DOHH2 (cell line): Measurements from ENCODE around the gene KRT17.

Experiments used
- H3F3A ChIP-seq: fragments of 200-600 bp; sonication (generic), shearing (Covaris generic); 2 replicates; pipeline ENCODE4 v1.6.0; 2016; ENCODE audit warnings: antibody characterized with exemption, mild to moderate bottlenecking; ENCODE audit not compliant: control insufficient read depth, insufficient read depth
- H3K27ac ChIP-seq: fragments of 200-600 bp; sonication (generic); 2 replicates; pipeline ENCODE4 v1.5.1; 2014; ENCODE audit warnings: low read depth, mild to moderate bottlenecking, low read length, moderate library complexity
- H3K27me3 ChIP-seq: fragments of 200-600 bp; sonication (generic); 2 replicates; pipeline ENCODE4 v1.6.1; 2014; ENCODE audit warnings: mild to moderate bottlenecking, low read length, mixed read lengths; ENCODE audit not compliant: control insufficient read depth
- H3K36me3 ChIP-seq: fragments of 200-600 bp; sonication (generic); 2 replicates; pipeline ENCODE4 v1.6.1; 2014; ENCODE audit warnings: mild to moderate bottlenecking, low read length, moderate library complexity, mixed read lengths; ENCODE audit not compliant: control insufficient read depth
- H3K4me1 ChIP-seq: fragments of 200-600 bp; sonication (generic); 2 replicates; pipeline ENCODE4 v1.6.1; 2014; ENCODE audit warnings: mild to moderate bottlenecking, low read length, mixed read lengths; ENCODE audit not compliant: control insufficient read depth
- H3K4me2 ChIP-seq: fragments of 200-600 bp; sonication (generic); 2 replicates; pipeline ENCODE4 v1.6.0; 2014; ENCODE audit warnings: mild to moderate bottlenecking, low read length, moderate library complexity
- H3K4me3 ChIP-seq: fragments of 200-600 bp; sonication (generic); 2 replicates; pipeline ENCODE4 v1.5.1; 2014; ENCODE audit warnings: mild to moderate bottlenecking, low read length, mixed read lengths
- H3K79me2 ChIP-seq: fragments of 200-600 bp; sonication (generic); 2 replicates; pipeline ENCODE4 v1.6.1; 2014; ENCODE audit warnings: mild to moderate bottlenecking, low read length, mixed read lengths; ENCODE audit not compliant: control insufficient read depth
- H3K9me2 ChIP-seq: fragments of 200-600 bp; sonication (generic); replicated peaks from 2 replicates; pipeline ENCODE4 v1.6.1; 2014; ENCODE audit warnings: mild to moderate bottlenecking, low read length, mixed read lengths; ENCODE audit not compliant: control insufficient read depth
- H3K9me3 ChIP-seq: fragments of 200-600 bp; sonication (generic); 2 replicates; pipeline ENCODE4 v1.6.1; 2014; ENCODE audit warnings: antibody characterized with exemption, low read length, mixed read lengths; ENCODE audit not compliant: control insufficient read depth, insufficient read depth
- H4K20me1 ChIP-seq: fragments of 200-600 bp; sonication (generic); 2 replicates; pipeline ENCODE4 v1.6.0; 2014; ENCODE audit warnings: low read depth, mild to moderate bottlenecking, antibody characterized with exemption, low read length, moderate library complexity; ENCODE audit not compliant: control insufficient read depth, insufficient read depth
- EZH2phosphoT487 ChIP-seq: fragments of 200-600 bp; sonication (generic); IDR thresholded peaks from 2 replicates; pipeline ENCODE4 v1.6.1; 2017; ENCODE audit warnings: borderline replicate concordance, mild to moderate bottlenecking, antibody characterized with exemption, low read length, moderate library complexity, mixed read lengths
- TF ChIP-seq, protein P1 (sequence below): fragments of 200-600 bp; sonication (generic); IDR thresholded peaks from one replicate; pipeline ENCODE4 v1.5.1; 2014; ENCODE audit warnings: antibody characterized with exemption, mild to moderate bottlenecking, low read depth, low read length; ENCODE audit not compliant: poor library complexity, severe bottlenecking

Gene KRT17

DNA sequence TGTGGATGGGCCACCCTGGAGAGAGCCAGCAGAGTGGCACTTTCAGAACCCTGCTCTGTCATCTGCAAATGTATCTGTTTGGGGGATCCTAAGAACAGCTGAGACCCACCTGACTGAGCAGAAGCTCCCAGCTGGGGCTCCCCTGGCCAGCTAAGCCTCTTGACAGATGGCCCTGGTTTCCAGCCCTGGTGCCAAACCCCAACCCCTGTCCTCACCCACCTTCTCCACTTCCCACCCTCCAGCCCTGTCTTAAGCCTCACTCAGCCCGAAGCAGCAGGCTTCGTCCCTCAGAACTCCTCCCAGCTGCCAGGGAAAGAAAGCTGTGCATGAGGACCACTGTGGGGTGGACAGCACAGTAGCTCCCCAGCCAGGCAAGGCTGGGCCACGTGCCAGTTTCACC lies 49.0 kb downstream of the KRT17 start:
- Histone ChIP-seq H3K27ac (no peak overlapping the region), H3K27me3 (no peaks in the 10 kb centered on the region; the same call in 1 of the 2 replicates)
- no peak for TF ChIP-seq EZH2phosphoT487
- TF ChIP-seq, protein P1, sequence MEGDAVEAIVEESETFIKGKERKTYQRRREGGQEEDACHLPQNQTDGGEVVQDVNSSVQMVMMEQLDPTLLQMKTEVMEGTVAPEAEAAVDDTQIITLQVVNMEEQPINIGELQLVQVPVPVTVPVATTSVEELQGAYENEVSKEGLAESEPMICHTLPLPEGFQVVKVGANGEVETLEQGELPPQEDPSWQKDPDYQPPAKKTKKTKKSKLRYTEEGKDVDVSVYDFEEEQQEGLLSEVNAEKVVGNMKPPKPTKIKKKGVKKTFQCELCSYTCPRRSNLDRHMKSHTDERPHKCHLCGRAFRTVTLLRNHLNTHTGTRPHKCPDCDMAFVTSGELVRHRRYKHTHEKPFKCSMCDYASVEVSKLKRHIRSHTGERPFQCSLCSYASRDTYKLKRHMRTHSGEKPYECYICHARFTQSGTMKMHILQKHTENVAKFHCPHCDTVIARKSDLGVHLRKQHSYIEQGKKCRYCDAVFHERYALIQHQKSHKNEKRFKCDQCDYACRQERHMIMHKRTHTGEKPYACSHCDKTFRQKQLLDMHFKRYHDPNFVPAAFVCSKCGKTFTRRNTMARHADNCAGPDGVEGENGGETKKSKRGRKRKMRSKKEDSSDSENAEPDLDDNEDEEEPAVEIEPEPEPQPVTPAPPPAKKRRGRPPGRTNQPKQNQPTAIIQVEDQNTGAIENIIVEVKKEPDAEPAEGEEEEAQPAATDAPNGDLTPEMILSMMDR = no peak

DNA sequence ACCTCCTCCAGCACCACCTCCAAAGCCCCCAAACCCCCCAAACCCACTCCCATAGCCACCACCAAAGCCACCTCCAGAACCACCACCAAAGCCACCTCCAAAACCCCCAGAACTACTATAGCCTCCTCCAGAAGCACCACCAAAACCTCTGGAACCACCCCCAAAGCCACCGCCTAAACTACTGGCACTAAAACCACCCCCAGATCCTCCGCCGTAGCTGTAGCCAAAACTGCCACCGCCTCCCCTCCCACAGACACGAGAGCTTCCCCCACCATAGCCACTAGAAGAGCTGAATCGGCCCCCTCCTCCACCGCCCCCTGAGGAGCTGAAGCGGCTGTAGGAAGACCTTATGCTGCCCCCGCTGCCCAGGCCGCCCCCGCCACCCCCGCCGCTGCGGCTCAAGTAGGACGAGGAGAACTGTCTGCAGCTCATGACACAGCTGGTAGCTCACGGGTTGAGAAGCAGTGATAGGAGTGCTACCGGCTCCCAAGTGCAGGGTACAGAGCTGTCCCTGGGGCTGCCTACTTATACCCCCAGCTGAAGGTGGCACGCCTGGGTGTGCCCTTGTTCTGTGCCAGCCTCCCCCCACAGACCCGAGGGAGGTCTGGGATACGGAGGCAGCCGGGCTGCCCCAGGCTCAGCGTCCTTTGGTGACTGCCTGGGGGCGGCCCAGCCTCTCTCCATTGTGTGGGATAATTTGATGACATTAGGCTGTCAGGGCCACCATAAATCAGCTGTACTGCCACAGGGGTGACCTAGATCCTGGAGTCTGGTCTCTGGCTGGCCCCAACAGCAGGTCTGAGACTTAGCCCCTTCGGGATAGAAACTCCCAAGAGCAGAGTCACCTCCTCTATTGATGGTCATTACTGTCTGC lies 52.6 kb downstream of the KRT17 start, which contains the start of gene KRT9:
Gene KRT9 (minus strand): TSS at position 499 of the 874 bp plus-strand sequence. CDS start 67 bp downstream, at position 432.
- Histone ChIP-seq H3K27ac (no peak within 1 kb of the TSS), H3K4me2 (no peak within 1 kb of the TSS), H3K36me3 (no peaks in the 10 kb centered on the region), H3K4me3 (no peak within 1 kb of the TSS), H3K9me3 (no peaks in the 10 kb centered on the region), H4K20me1 (no peaks in the 10 kb centered on the region), H3K9me2 (no peaks in the 10 kb centered on the region), H3K27me3 (peaks cover 3% of the 10 kb centered on the region; the same call in 1 of the 2 replicates), H3K79me2 (no peaks in the 10 kb centered on the region), H3F3A (no peaks in the 10 kb centered on the region), H3K4me1 (peaks cover 5% of the 10 kb centered on the region; the same call in 1 of the 2 replicates)
- TF ChIP-seq EZH2phosphoT487 = no peak
- TF ChIP-seq, protein P1 = no peak

More for the DNA sequence above, 49.0 kb downstream of the KRT17 start:
- Histone ChIP-seq H3K9me2 (no peaks in the 10 kb centered on the region), H3K4me1 (no peaks in the 10 kb centered on the region), H3K9me3 (no peaks in the 10 kb centered on the region), H3K79me2 (no peaks in the 10 kb centered on the region), H4K20me1 (no peaks in the 10 kb centered on the region), H3K4me2 (no peak overlapping the region), H3K4me3 (no peak overlapping the region), H3K36me3 (no peaks in the 10 kb centered on the region), H3F3A (no peaks in the 10 kb centered on the region)
